Endometrial microvascular endothelial cells (primary cell): ENCODE measurements around the gene ENKD1. TPM values are rescaled to one million over a fixed set of nuclear protein-coding genes. Genes with fewer than 3 reads are reported as not detected.

Source experiments
- in situ Hi-C: cut with HindIII; loops from 2 replicates; pipeline ENCODE4 v1.10.0; 2017; ENCODE audit warnings: low sequenced_read_pairs, low pct_unique_long_range_greater_than_20kb; ENCODE audit errors: inconsistent ontology term
- total RNA-seq: library from RNA; depleted of rRNA; stranded (reverse); fragments of >200 nt; gene quantifications from one replicate; pipeline ENCODE4 v1.2.3, GENCODE V29; 2015; ENCODE audit errors: inconsistent ontology term

Gene ENKD1
- total RNA-seq, 1 donor from 2014 or later = 18.1 TPM

DNA sequence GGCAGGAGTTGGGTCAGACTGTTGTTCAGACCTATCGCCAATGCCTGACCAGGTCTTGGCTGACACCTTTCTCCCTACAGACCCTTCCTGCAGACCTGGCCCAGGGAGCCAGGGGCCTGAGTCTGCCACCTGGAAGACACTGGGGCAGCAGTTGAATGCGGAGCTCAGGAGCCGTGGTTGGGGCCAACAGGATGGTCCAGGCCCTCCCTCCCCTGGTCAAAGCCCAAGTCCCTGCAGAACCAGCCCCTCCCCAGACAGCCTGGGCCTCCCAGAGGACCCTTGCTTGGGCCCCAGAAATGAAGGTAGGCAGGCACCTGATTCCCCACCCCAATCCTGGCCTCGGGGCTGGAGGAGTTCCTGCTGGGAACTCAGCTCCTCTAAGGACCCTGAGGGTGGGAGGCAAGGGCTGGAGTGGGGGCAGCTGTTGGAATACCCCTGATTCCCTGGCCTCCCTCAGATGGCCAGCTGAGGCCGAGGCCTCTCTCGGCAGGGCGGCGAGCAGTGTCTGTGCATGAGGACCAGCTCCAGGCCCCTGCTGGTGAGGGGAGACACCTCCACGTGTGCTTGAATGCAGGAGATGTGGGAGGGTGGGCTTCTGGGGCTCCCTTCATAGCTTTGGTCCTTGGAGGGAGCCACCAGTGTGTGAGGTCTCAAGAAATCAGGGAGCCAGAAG lies 10.1 kb downstream of the ENKD1 start:
- in situ Hi-C loops = no loop called here

DNA sequence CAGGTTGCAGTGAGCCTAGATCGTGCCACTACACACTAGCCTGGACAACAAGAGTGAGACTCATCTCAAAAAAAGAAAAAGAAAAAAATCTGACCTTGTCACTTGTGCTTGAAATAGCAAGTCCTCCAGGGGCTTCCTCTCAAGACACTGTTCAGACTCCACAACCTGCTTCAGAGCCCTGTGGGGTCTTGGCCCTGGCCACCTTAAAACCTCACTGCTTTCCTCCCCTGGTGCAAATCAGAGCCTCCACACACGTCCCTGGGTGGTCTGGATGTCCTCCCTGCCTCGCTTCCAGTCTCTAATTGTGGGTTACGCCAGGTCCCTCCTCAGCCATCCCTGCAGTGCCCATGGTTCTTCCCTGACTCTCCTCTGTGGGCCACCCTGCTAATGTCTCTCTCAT lies 11.2 kb downstream of the ENKD1 start:
- in situ Hi-C loops = no loop called here

DNA sequence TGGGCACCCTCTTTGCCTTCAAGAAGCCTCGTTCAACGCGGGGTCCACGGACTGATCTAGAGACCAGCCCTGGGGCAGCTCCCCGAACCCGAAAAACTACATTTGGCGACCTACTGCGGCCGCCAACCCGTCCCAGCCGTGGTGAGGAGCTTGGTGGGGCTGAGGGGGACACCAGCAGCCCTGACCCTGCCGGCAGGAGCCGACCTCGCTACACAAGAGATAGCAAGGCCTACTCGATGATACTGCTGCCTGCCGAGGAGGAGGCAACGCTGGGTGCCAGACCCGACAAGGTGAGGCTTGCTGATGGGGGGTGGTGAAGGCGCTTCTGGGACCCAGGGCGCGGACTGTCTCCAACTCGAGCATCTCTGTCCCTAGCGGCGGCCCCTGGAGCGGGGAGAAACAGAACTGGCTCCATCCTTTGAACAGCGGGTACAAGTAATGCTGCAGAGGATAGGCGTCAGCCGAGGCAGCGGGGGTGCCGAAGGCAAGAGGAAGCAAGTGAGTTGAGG lies 12.1 kb downstream of the ENKD1 start:
- in situ Hi-C loops = no loop called here

DNA sequence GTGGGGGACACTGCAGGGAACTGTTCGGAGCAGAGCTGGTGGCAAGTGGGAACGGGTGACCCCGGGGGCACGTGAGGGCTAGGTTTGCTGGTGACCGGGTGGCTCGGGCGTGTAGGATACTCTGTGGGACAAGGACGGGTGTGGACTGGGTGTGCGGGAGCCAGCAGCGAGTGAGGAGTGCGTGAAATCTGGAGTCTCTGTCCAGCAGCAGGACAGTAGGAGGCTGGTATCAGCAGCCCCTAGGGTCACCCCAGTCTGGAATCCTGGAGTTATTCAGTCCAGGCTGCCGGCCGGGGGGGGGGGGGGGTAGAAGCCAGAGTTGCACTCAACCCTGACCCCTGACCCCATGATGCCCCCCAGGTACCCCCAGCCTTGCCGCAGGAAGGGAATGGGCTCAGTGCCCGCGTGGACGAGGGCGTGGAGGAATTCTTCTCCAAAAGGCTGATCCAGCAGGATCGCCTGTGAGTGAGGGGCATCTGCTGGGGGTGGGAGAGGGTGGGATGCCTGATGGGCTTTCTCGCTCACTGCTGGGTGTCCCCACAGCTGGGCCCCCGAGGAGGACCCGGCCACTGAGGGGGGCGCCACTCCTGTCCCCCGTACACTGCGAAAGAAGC lies 12.7 kb downstream of the ENKD1 start:
- in situ Hi-C loops = no loop called here

DNA sequence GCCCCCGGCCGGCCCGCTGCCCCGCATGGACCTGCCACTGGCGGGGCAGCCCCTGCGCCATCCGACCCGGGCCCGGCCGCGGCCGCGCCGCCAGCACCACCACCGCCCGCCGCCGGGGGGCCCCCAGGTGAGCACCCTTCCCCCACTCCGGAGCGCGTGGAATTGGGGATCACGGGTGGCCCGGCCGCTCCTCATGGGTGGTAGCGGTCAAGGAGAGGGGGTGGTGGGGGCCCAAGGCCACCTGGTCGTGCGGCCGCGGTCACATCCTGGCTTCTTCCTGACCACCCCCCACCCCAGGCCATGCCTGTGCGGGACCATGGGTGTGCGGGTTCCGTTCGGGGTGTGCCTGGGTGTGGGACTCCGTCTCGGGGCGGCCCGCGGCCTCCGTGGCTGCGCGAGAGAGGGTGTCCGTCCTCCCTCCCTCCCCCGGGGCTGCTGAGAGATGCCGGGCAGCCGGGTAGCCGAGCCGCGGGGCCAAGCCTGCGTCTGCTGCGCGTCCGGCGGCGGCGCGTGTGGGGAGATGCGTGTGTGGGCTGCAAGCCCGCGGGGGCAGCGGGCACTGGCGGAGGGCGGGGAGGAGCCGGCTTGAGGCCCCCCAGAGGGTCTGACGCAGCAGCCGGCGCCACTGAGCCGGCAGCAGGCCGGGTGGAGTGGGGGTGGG lies 13.3 kb downstream of the ENKD1 start:
- in situ Hi-C loops = no loop called here

DNA sequence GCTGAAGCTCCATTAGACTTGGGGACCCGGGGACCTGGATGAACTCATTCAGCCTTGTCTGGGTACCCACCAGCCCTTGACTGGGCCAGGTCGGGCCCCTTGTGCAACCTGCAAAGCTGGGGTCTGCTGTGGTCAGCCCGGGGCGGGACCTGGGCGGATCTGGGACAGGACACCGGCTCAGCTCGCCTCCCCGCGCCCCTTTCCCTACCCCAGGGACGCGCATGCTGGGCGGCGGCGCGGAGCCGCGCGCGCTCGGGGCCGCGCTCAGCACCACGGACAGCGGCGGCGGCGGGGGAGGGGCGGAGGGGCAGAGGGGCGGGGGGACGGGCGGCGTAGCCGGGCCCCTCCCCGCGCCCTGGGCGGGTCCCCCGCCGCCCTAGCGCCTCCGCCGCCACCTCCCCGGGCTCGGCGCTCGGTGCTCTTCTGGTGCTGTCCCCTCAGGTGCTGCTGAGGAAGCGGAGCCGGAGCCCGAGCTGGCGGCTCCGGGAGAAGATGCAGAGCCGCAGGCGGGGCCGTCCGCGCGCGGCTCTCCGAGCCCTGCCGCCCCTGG lies 13.9 kb downstream of the ENKD1 start:
- in situ Hi-C loops = no loop called here

DNA sequence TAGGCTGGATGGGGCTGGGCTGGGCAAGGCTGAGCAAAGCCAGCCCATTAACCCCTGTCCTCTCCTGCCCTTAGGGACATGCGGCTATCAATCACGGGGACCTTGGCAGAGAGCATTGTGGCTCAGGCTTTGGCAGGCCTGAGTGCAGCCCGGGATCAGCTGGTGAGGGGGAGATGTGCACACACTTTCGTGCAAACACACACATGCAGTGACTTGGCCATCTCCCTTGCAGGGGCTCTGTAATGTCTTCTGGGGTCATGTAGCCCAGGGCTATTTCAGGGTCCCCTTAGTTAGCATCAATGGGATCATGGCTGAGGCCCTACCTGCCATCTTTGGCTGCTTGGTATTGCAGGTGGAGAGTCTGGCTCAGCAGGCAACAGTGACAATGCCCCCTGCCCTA lies 14.7 kb downstream of the ENKD1 start:
- in situ Hi-C loops = no loop called here

DNA sequence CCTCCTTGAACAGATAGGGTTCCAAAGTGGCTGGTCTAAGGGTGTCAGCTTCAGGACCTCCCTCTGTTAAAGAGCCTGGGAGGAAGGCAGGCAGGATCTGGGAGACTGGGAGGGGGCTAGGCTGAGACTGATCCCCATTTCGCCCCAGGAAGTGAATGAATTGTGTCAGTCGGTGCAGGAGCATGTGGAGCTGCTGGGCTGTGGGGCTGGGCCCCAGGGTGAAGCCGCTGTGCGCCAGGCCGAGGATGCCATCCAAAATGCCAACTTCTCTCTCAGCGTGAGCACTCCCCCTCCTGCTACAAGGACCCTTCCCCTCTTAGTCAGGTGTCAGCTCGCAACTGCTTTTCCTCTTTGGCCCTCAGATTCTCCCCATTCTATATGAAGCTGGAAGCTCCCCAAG lies 15.5 kb downstream of the ENKD1 start:
- in situ Hi-C loops = no loop called here

DNA sequence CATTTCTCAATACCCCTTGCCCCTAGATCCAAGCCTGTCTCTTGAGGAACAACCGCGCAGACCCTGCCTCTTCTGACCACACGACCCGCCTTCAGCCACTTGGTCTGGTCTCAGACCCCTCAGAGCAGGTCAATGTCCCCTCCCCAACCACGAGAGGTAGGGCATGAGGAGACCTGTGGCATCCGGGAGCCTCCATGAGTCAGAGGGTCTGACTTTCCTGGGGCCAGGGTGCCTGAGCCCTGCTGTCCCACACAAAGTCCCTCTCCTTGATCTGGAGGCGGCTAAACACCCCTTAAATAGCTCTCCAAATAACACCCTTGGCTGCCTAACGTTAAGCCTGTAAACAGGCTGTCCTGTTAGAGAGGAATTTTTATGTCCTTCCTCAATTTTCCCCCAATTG lies 16.5 kb downstream of the ENKD1 start:
- in situ Hi-C loops = no loop called here

DNA sequence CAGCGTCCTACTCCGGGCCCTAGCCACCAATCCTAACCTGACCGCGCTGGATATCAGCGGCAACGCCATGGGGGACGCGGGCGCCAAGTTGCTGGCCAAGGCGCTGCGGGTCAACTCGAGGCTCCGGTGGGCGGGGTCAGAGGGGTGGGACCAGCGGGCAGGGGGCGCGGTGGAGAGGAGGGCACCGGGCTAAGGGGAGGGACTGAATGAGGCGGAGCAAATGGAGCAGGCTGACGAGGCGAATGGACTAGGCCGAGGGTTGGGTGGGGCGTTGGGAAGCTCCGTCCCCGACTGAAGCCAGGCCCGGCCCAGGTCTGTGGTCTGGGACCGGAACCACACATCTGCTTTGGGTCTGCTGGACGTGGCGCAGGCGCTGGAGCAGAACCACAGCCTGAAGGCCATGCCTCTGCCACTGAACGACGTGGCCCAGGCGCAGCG lies 17.0 kb downstream of the ENKD1 start:
- in situ Hi-C loops = no loop called here

DNA sequence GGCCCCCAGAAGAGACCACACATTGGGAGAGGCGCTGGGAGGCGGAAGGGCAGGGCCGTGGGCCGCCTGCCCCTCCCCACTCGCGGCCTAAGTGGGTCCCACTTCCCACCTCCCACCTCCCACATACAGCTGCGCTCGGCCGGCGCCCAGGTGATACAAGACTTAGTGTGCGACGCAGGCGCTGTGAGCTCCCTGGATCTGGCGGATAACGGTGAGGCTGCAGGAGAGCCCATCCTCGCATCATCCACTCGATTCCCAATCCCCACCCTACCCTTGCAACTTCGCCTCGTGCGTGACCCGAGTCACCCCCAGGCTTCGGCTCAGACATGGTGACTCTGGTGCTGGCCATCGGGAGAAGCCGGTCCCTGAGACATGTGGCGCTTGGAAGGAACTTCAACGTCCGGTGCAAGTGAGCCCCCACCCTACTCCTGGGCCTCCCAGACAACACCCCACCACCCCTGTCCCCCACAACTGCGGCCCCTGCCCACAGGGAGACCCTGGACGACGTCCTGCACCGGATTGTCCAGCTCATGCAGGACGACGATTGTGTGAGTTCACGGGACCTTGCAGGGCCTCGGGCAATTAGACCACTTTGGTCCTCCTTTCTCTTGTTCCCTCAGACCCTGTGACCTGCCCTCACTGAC lies 17.7 kb downstream of the ENKD1 start:
- in situ Hi-C loops = no loop called here

DNA sequence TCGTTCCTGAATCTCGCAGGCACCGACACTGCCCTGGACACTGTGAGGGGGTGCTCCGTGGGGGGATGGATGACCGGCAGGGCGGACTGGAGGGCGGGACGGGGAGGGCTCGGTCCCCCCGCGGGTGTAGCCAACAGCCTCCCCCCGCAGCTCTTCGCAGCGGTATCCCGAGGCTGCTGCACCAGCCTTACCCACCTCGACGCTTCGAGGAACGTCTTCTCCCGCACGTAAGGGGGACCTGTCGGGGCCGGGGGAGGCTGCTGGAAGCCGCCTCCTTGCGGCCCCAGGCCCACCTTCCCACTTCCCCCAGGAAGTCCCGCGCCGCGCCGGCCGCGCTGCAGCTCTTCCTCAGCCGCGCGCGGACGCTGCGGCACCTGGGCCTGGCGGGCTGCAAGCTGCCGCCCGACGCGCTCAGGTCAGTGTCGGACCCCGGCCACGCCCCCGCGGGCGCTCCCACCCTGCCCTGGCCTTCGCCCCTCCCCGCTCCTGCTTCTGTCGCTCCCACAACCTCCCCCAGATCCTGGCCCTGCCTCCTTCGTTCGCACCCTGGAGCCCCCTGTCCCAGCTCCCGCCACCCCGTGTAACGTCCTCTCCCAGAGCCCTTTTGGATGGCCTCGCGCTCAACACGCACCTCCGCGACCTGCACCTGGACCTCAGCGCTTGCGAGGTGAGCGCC lies 18.3 kb downstream of the ENKD1 start:
- in situ Hi-C loops = no loop called here

DNA sequence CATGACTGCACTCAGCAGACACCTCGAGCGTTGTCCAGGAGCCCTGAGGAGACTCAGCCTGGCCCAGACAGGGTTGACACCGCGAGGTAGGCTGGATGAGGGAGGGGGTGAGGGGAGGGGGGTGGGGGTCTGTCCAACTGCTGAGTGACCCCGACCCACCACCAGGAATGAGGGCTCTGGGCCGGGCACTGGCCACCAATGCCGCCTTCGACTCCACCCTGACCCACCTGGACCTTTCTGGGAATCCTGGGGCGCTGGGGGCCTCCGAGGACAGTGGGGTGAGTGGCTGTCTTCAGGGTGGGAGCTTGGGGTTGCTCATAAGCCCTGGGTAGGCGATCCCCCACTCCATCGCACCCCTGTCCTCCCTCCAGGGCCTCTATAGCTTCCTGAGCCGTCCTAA lies 18.9 kb downstream of the ENKD1 start:
- in situ Hi-C loops = no loop called here

DNA sequence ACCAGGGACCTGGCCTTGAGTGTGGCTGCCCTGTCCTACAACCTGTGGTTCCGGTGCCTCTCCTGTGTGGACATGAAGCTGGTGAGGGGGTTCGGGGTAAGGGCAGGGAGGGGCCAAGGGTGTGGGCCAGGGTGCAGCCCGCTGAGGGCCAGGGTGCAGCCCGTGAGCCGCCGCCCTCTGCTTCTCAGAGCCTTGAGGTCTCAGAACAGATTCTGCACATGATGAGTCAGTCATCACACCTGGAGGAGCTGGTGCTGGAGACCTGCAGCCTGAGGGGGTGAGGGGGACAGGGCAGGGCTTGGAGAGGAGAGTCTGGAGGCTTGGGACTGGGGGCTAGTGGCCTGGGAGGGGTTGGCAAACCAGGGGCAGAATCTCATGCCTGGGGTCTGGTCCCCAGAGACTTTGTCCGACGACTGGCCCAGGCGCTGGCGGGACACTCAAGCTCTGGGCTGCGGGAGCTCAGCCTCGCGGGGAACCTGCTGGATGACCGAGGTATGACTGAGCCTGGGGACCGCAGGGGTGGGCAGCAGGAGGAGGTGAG lies 19.4 kb downstream of the ENKD1 start:
- in situ Hi-C loops = no loop called here

DNA sequence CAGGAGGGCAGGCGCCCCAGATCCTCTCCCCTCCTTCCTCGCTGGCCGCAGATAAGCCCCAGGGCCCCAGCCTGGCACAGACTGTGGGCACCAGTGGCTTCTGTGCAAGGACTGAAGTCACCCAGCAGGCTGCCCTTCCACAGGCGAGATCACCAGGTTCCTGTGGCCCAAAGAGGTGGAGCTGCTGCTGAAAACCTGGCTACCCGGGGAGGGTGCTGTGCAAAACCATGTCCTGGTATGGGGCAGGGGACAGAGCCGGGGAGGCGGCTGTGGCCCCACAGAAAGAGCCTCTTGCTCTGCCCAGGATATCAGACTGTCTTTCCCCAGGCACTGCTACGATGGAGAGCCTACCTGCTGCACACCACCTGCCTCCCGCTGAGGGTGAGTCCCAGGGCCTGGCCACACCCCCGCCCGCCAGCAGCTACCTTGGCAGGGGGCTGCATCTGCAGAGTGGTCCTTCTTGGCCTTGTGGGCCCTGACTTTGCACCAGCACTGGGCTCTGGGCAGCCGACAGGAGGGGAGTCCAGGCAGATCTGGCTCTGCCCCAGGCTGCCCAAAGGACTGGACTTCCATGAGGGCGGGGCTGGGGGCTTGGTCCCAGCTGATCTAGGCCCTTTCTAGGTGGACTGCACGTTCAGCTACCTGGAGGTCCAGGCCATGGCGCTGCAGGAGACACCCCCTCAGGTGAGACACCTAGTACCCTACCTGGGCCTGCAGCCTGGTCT lies 21.0 kb downstream of the ENKD1 start:
- in situ Hi-C loops = no loop called here

DNA sequence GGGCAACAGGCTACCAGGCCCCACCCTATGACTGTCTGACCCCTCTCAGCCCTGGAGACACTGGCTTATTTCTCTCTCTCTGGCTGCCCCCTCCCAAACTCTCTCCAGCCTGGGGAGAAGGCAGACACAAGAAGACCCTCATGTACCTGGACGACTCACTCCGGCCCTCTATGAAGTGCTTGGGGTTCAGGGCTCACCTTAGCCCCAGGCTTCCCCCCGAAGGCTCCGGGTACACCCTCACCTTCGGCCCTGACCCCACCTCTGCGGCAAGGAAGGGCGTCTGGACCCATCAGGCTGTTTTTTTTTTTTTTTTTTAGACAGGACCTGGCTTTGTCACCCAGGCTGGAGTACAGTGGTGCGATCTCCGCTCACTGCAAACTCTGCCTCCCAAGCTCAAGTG lies 22.5 kb downstream of the ENKD1 start:
- in situ Hi-C loops = no loop called here

DNA sequence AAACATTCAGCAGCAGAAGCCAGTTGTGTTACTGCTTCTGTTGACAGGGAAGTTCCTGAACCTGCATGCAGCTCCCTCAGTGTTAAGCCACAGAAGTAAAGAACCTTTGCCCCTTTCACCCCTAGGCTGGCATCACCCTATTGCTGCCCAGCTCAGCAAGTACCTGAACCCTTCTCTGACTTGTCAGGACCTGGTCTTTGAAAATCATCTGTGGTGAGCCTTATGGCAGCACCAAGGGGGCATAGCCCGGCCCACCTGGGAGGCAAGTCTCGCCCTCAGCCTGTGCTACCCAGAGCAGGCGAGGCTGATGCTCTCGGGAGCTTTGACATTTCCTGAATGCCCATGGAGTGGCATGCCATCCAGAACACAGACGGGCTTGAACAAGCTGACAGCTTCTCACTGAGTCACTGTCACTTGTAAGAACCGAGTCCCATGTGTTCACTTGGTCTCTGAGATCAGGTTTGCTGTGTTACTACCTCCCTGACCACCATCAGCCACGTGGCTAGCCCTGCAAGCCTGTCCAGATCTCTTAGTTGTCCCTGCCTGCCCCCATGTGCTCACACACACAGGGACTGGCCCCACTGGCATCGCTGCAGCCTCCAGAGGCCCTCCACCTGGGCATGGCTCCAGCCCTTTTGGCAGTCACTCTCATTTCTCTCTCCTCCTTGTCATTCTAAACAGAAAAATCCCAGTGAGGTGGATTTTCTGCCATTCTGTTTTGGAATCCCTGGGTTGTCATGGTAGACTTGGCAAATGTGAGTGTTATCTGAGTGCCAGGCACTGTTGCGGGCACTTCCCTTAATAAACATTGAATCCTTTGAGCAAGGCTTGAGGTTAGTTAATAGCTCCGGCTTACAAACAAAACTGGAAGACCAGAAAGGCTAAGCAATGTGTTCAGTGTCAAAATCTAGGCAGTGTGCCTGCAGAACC lies 24.5 kb downstream of the ENKD1 start:
- in situ Hi-C loops = no loop called here
